Measurements from ENCODE around the gene SCAF1.

DNA sequence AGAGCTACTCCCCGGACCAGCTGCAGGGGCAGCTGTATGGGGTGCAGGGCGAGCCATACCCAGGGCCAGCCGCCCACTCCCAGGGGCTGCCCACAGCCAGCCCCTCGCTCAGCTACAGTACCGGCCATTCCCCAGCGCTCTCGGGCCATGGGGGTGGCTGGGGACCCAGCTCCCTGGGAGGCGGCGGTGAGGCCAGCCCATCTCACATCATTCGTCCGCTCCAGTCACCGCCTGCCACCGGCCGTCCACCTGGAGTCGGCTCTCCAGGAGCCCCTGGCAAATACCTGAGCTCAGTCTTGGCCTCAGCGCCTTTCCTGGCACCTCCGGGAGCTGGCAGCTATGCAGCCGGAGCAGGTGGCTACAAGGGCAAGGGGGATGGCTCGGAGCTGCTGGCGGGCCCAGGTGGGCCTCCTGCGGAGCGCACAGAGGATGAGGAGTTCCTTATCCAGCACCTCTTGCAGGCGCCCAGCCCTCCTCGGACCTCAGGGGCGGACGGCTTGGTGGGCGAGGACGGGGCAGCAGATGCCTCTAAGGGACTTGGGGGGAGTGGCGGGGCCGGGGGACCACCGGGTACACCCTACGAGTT lies 46.1 kb upstream of the SCAF1 start:
- TF ChIP-seq, protein P1, sequence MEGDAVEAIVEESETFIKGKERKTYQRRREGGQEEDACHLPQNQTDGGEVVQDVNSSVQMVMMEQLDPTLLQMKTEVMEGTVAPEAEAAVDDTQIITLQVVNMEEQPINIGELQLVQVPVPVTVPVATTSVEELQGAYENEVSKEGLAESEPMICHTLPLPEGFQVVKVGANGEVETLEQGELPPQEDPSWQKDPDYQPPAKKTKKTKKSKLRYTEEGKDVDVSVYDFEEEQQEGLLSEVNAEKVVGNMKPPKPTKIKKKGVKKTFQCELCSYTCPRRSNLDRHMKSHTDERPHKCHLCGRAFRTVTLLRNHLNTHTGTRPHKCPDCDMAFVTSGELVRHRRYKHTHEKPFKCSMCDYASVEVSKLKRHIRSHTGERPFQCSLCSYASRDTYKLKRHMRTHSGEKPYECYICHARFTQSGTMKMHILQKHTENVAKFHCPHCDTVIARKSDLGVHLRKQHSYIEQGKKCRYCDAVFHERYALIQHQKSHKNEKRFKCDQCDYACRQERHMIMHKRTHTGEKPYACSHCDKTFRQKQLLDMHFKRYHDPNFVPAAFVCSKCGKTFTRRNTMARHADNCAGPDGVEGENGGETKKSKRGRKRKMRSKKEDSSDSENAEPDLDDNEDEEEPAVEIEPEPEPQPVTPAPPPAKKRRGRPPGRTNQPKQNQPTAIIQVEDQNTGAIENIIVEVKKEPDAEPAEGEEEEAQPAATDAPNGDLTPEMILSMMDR (IDR thresholded peaks at IDR 0.05; ENCODE audit: insufficient read depth, low read depth, low read length), result no peak
- TF ChIP-seq EZH2 (IDR thresholded peaks at IDR 0.05; ENCODE audit: insufficient read depth, low read length), result no peak

All from astrocyte (in vitro differentiated cells and primary cell).